Measurements from ENCODE around the gene CPNE5. TPM values are rescaled to one million over a fixed set of nuclear protein-coding genes. Genes with fewer than 3 reads are reported as not detected.

CPNE5 gene
- total RNA-seq, 3 donors from 2014 or later (not counting 1 experiment from before 2014, with no cell fraction given) = 1.2 to 8.5 (median 2.0) TPM

DNA sequence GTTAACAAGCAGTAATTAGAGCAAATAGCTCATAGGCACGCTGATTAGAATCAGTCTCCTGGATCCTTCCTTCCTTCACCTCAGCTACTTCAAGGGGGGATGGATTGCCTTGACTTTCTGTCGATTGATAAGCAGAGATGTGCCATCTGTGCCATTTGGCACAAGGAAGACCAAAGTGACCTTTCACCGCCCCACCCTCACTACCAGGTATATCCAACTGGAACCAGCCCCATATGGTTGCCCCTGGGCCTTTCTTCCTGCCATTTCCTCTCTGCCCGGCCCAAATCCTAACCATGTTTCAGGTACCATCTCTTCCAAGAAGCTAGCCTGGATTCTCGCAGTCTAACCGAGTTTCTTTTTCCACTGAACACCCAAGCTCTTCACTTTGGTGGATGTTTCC, 8.7 kb upstream of the CPNE5 start:
- TF ChIP-seq CTCF (IDR thresholded peaks at IDR 0.05) = no peak
- ATAC-seq (no peak), DNase-seq (no peak)
- WGBS (ENCODE audit: insufficient coverage) = 90% methylated on average over 6 of the region's 6 CpGs
- H3K9me3 Mint-ChIP-seq = no peaks in the 10 kb centered on the region
- no peaks in the 10 kb centered on the region for H3K4me1 Mint-ChIP-seq
- no peak overlapping the region for H3K4me3 Mint-ChIP-seq
- peaks cover 15 to 29% of the 10 kb centered on the region in 2 donors for H3K27me3 Mint-ChIP-seq (ENCODE audit: low read depth in 2 of 2)
- H3K27ac ChIP-seq (ENCODE audit: low read length) = no peak overlapping the region
- H3K36me3 Mint-ChIP-seq = peaks cover 14% of the 10 kb centered on the region
- no peaks in the 10 kb centered on the region for H3K36me3 ChIP-seq (ENCODE audit: control insufficient read depth, insufficient read depth, low read length)
- H3K27ac Mint-ChIP-seq = no peak overlapping the region
- no peaks in the 10 kb centered on the region for H3K4me1 ChIP-seq (ENCODE audit: control insufficient read depth, insufficient read depth, low read length)
- intact Hi-C loops (cut with micrococcal nuclease) = no loop called here
- H3K27me3 ChIP-seq (ENCODE audit: control insufficient read depth, insufficient read depth, low read length) = no peaks in the 10 kb centered on the region
- H3K9me3 ChIP-seq (ENCODE audit: control insufficient read depth, insufficient read depth, low read length) = peaks cover 11% of the 10 kb centered on the region
- no peak overlapping the region for H3K4me3 ChIP-seq (ENCODE audit: low read length)

DNA sequence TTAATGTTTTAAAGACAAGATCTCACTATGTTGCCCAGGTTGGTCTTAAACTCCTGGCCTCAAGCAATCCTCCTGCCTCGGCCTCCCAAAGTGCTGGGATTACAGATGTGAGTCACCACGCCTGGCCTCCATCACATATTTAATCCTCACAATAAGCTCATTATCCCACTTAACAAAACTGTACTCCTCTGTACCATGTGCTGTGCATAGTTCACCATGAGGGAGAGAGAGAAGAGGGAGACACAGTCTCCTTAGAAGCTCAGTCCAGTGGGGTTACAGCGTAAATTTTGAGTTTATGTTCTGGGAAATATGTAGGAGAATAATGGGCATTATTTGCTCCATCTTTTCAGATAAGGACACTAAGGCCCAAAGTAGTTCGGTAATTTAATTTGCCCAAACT, 7.9 kb upstream of the CPNE5 start:
- Histone ChIP-seq H3K4me3 (ENCODE audit: low read length) (no peak overlapping the region), H3K27ac (ENCODE audit: low read length) (no peak overlapping the region), H3K27me3 (ENCODE audit: control insufficient read depth, insufficient read depth, low read length) (no peaks in the 10 kb centered on the region), H3K9me3 (ENCODE audit: control insufficient read depth, insufficient read depth, low read length) (peaks cover 11% of the 10 kb centered on the region), H3K4me1 (ENCODE audit: control insufficient read depth, insufficient read depth, low read length) (no peaks in the 10 kb centered on the region), H3K36me3 (ENCODE audit: control insufficient read depth, insufficient read depth, low read length) (no peaks in the 10 kb centered on the region)
- DNase-seq (no peak), ATAC-seq (no peak)
- Mint-ChIP-seq H3K4me1 (no peaks in the 10 kb centered on the region), H3K36me3 (peaks cover 14% of the 10 kb centered on the region), H3K27ac (no peak overlapping the region), H3K9me3 (no peaks in the 10 kb centered on the region), H3K4me3 (no peak overlapping the region), H3K27me3 (ENCODE audit: low read depth in 2 of 2) (peaks cover 15 to 29% of the 10 kb centered on the region in 2 donors)
- no peak for TF ChIP-seq CTCF (IDR thresholded peaks at IDR 0.05)
- WGBS (ENCODE audit: insufficient coverage) = 97% methylated on average over 3 of the region's 4 CpGs
- intact Hi-C loops (cut with micrococcal nuclease) = no loop called here

GRCh38 chr6:36845233-36845632, 6.0 kb upstream of the CPNE5 start:
- no peak for ATAC-seq
- Histone ChIP-seq H3K27ac (ENCODE audit: low read length) (no peak overlapping the region), H3K36me3 (ENCODE audit: control insufficient read depth, insufficient read depth, low read length) (no peaks in the 10 kb centered on the region), H3K4me1 (ENCODE audit: control insufficient read depth, insufficient read depth, low read length) (peaks cover 9% of the 10 kb centered on the region), H3K4me3 (ENCODE audit: low read length) (no peak overlapping the region), H3K9me3 (ENCODE audit: control insufficient read depth, insufficient read depth, low read length) (peaks cover 3% of the 10 kb centered on the region), H3K27me3 (ENCODE audit: control insufficient read depth, insufficient read depth, low read length) (peaks cover 10% of the 10 kb centered on the region)
- Mint-ChIP-seq H3K27me3 (ENCODE audit: low read depth in 2 of 2) (peaks cover 27 to 29% of the 10 kb centered on the region in 2 donors), H3K36me3 (no peaks in the 10 kb centered on the region), H3K27ac (no peak overlapping the region), H3K4me3 (no peak overlapping the region), H3K9me3 (no peaks in the 10 kb centered on the region), H3K4me1 (peaks cover 6 to 10% of the 10 kb centered on the region in 2 donors)
- no peak for TF ChIP-seq CTCF (IDR thresholded peaks at IDR 0.05)
- intact Hi-C loops (cut with micrococcal nuclease) = no loop called here
- DNase-seq = no peak
- 81% methylated on average over 4 of the region's 4 CpGs for WGBS (ENCODE audit: insufficient coverage)

Data from natural killer cell (primary cell).